T-cell (primary cell): ENCODE data around the gene CAMK2A. TPM values are rescaled to one million over a fixed set of nuclear protein-coding genes. Genes with fewer than 3 reads are reported as not detected.

Experiments
- ATAC-seq, 4 experiments: fragments of 200-7000 bp in 3 of 4; fragments of 150-1000 bp in 1 of 4; cut with Tn5 transposase; replicated peaks in 1 of 4; 1 replicate in 3 of 4; 2 replicates in 1 of 4; pipeline ENCODE4 v1.10.0; 2021; ENCODE audit warnings: moderate library complexity in 3 of 4, mild to moderate bottlenecking in 2 of 4, moderate number of reproducible peaks in 1 of 4
- CTCF ChIA-PET, 2 donors: fragments of 300-600 bp; sonication (Branson Sonifier 250); formaldehyde crosslinking; loops; one replicate each; lab custom pipeline; 2022; ENCODE audit warnings: antibody characterized with exemption in 2 of 2; lab: Charles Lee
- POLR2A ChIA-PET, 2 donors: fragments of 300-600 bp; sonication (Branson Sonifier 250); formaldehyde crosslinking; loops; one replicate each; lab custom pipeline; 2022; ENCODE audit warnings: antibody characterized with exemption in 2 of 2; lab: Charles Lee
- DNase-seq, 35 experiments: peaks; one replicate each; pipeline versions ENCODE4 v3.0.0 to v3.0.0-alpha.2; 2013 to 2023
- H3K27ac ChIP-seq: one replicate; pipeline ENCODE4 v1.5.1; 2013; ENCODE audit warnings: low read length
- H3K27me3 ChIP-seq, 2 experiments: replicated peaks in 1 of 2; 1 replicate in 1 of 2; 2 replicates in 1 of 2; pipeline versions ENCODE4 v1.6.1 to v1.7.0; 2013; ENCODE audit warnings: low read length in 1 of 2, mixed read lengths in 1 of 2; ENCODE audit not compliant: control insufficient read depth in 2 of 2, insufficient read depth in 2 of 2; ENCODE audit errors: extremely low read depth in 1 of 2
- H3K36me3 ChIP-seq, 2 donors: 1 replicate in 1 of 2; 2 replicates in 1 of 2; pipeline versions ENCODE4 v1.6.1 to v1.7.0; 2013; ENCODE audit warnings: low read length in 1 of 2; ENCODE audit not compliant: control insufficient read depth in 2 of 2, insufficient read depth in 1 of 2; ENCODE audit errors: extremely low read depth in 1 of 2
- H3K4me1 ChIP-seq, 2 experiments: 1 replicate in 1 of 2; 2 replicates in 1 of 2; pipeline versions ENCODE4 v1.6.1 to v1.7.0; 2013; ENCODE audit warnings: low read length in 2 of 2, mixed read lengths in 1 of 2; ENCODE audit not compliant: insufficient read depth in 2 of 2, control insufficient read depth in 1 of 2; ENCODE audit errors: extremely low read depth in 1 of 2
- H3K4me3 ChIP-seq, 2 donors: 1 replicate in 1 of 2; 2 replicates in 1 of 2; pipeline versions ENCODE4 v1.5.1 to v1.7.0; 2013; ENCODE audit warnings: mild to moderate bottlenecking in 2 of 2, low read length in 1 of 2, moderate library complexity in 1 of 2; ENCODE audit not compliant: control insufficient read depth in 1 of 2; ENCODE audit errors: extremely low read depth in 1 of 2
- H3K9me3 ChIP-seq: 2 replicates; pipeline ENCODE4 v1.7.0; 2013
- H3K27ac Mint-ChIP-seq, 2 donors: one replicate each; pipeline ENCODE4 v1.8.0; 2020 to 2021; ENCODE audit warnings: mild to moderate bottlenecking in 2 of 2, mixed read lengths in 2 of 2
- H3K27me3 Mint-ChIP-seq, 2 donors: one replicate each; pipeline ENCODE4 v1.8.0; 2021 to 2022; ENCODE audit warnings: mixed read lengths in 2 of 2
- H3K36me3 Mint-ChIP-seq: one replicate; pipeline ENCODE4 v1.8.0; 2021; ENCODE audit warnings: mixed read lengths
- H3K4me1 Mint-ChIP-seq, 3 donors: one replicate each; pipeline ENCODE4 v1.8.0; 2020 to 2022; ENCODE audit warnings: mixed read lengths in 3 of 3, mild to moderate bottlenecking in 1 of 3
- H3K4me3 Mint-ChIP-seq, 3 donors: one replicate each; pipeline ENCODE4 v1.8.0; 2020 to 2022; ENCODE audit warnings: mild to moderate bottlenecking in 3 of 3, mixed read lengths in 3 of 3, moderate library complexity in 3 of 3
- H3K9me3 Mint-ChIP-seq, 3 donors: one replicate each; pipeline ENCODE4 v1.8.0; 2020 to 2022; ENCODE audit warnings: mixed read lengths in 3 of 3
- WGBS: methylation state at CpG from one replicate; pipeline ENCODE4 v1.1.5; 2013; ENCODE audit warnings: missing lambda C conversion rate; ENCODE audit not compliant: insufficient coverage; 5-methylcytosine and 5-hydroxymethylcytosine counted together
- total RNA-seq, 35 experiments: library from RNA in 6 of 35; stranded (reverse) in 6 of 35; fragments of 120-200 nt in 1 of 35; gene quantifications; one replicate each; pipeline versions ENCODE4 v1.2.1 to v1.2.4 and lab custom pipeline; 2013 to 2026

The CAMK2A gene
- total RNA-seq, 5 donors from 2014 or later (not counting 1 experiment from before 2014, with no cell fraction given), result not detected

- POLR2A ChIA-PET, result no interaction called here
- no peak overlapping the region for H3K27ac ChIP-seq
- WGBS, result 57% methylated on average over 5 of the region's 7 CpGs
- CTCF ChIA-PET, result no interaction called here
- H3K36me3 ChIP-seq, result no peaks in the 10 kb centered on the region
- H3K4me3 ChIP-seq, result no peak overlapping the region
- no peaks in the 10 kb centered on the region for H3K9me3 Mint-ChIP-seq
- no peak overlapping the region for H3K4me3 Mint-ChIP-seq
- no peak overlapping the region for H3K27ac Mint-ChIP-seq
- no peak for ATAC-seq
- H3K4me1 Mint-ChIP-seq, result no peaks in the 10 kb centered on the region
- H3K9me3 ChIP-seq, result no peaks in the 10 kb centered on the region
- H3K27me3 ChIP-seq, result peaks cover 0 to 11% of the 10 kb centered on the region in 2 experiments
- no peaks in the 10 kb centered on the region for H3K4me1 ChIP-seq
- no peaks in the 10 kb centered on the region for H3K36me3 Mint-ChIP-seq
- DNase-seq, result no peak
- H3K27me3 Mint-ChIP-seq, result peaks cover 3 to 4% of the 10 kb centered on the region in 2 donors
Observed at GRCh38 chr5:150311015-150311692, 21.6 kb upstream of the CAMK2A start.

- no peaks in the 10 kb centered on the region for H3K9me3 Mint-ChIP-seq
- no CpG with 5 or more reads among the region's 5 CpGs for WGBS
- no peaks in the 10 kb centered on the region for H3K4me1 ChIP-seq
- H3K36me3 Mint-ChIP-seq, result no peaks in the 10 kb centered on the region
- peaks cover 3 to 4% of the 10 kb centered on the region in 2 donors for H3K27me3 Mint-ChIP-seq
- POLR2A ChIA-PET, result no interaction called here
- ATAC-seq, result no peak
- H3K4me1 Mint-ChIP-seq, result peaks cover 0 to 6% (median 2%) of the 10 kb centered on the region in 3 donors
- no peak overlapping the region for H3K4me3 ChIP-seq
- H3K27me3 ChIP-seq, result peaks cover 0 to 11% of the 10 kb centered on the region in 2 experiments
- no peak overlapping the region for H3K27ac Mint-ChIP-seq
- CTCF ChIA-PET, result interaction anchor here in 1 of 2 donors (0.5 kb wide), 1 partner anchor 866 kb away, joined by 4 read pairs; no protein-coding TSS in a partner anchor
- no peak overlapping the region for H3K27ac ChIP-seq
- H3K36me3 ChIP-seq, result no peaks in the 10 kb centered on the region
- H3K9me3 ChIP-seq, result no peaks in the 10 kb centered on the region
- no peak for DNase-seq
- no peak overlapping the region for H3K4me3 Mint-ChIP-seq
Observed at GRCh38 chr5:150310246-150310645, 20.7 kb upstream of the CAMK2A start.

- no peak overlapping the region for H3K27ac Mint-ChIP-seq
- no peak overlapping the region for H3K4me3 ChIP-seq
- no peaks in the 10 kb centered on the region for H3K4me1 ChIP-seq
- peaks cover 0 to 11% of the 10 kb centered on the region in 2 experiments for H3K27me3 ChIP-seq
- H3K4me1 Mint-ChIP-seq, result peaks cover 0 to 6% (median 2%) of the 10 kb centered on the region in 3 donors
- peaks cover 3 to 4% of the 10 kb centered on the region in 2 donors for H3K27me3 Mint-ChIP-seq
- ATAC-seq (no peak), DNase-seq (no peak)
- WGBS, result no CpG with 5 or more reads among the region's 1 CpG
- H3K27ac ChIP-seq, result no peak overlapping the region
- no peaks in the 10 kb centered on the region for H3K36me3 ChIP-seq
- H3K9me3 ChIP-seq, result no peaks in the 10 kb centered on the region
- CTCF ChIA-PET, result interaction anchor here in 1 of 2 donors (0.5 kb wide), 1 partner anchor 866 kb away, joined by 4 read pairs; no protein-coding TSS in a partner anchor
- H3K4me3 Mint-ChIP-seq, result no peak overlapping the region
- POLR2A ChIA-PET, result no interaction called here
- no peaks in the 10 kb centered on the region for H3K9me3 Mint-ChIP-seq
- H3K36me3 Mint-ChIP-seq, result no peaks in the 10 kb centered on the region
Observed at GRCh38 chr5:150309886-150310239, 20.3 kb upstream of the CAMK2A start.

DNA sequence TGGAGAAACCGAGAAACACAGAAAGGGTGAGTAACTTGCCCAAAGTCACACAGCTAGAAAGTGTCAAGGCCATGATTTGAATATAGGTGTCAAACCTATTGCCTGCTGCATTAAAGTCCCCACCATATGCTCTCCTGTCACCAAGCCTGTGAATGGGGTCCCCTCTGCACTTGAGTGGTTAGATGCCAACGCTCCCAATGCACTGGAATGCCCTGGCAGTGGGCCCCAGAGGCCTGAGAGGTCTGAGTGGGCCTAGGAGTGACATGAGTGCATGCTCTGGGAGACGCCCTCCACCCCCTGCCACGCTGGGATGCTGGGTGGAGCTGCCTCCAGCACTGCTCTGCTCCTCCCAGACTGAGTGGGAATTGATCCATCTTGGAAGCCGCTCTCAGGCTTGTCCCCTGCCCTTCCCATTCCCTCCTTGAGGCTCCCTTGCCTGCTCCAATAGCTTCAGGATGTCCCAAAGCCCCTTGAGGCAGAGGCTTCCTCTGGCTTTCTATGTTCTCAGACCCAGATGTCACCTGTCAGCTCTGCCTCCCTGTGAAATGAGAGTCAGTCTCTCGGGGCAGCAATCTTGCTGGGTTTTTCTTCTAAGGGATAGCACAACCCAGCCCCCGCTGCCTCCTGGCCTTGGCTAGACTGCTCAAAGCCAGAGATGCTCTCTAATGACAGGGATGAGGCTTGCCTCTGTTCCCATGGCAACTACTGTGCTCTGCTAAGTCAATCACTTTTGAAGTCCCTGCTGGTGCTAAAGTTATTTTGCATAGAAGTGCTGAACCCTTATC is 19.7 kb upstream of the CAMK2A start:
- Mint-ChIP-seq H3K4me3 (no peak overlapping the region), H3K9me3 (no peaks in the 10 kb centered on the region), H3K27ac (no peak overlapping the region), H3K27me3 (peaks cover 4% of the 10 kb centered on the region in 2 donors), H3K4me1 (peaks cover 0 to 6% (median 2%) of the 10 kb centered on the region in 3 donors), H3K36me3 (no peaks in the 10 kb centered on the region)
- no peak for DNase-seq
- H3K27ac ChIP-seq, result no peak overlapping the region
- WGBS, result 56% methylated on average over 6 of the region's 7 CpGs
- ATAC-seq, result no peak
- H3K9me3 ChIP-seq, result no peaks in the 10 kb centered on the region
- CTCF ChIA-PET, result interaction anchor here in 1 of 2 donors (0.5 kb wide), 1 partner anchor 867 kb away, joined by 4 read pairs; no protein-coding TSS in a partner anchor
- no peak overlapping the region for H3K4me3 ChIP-seq
- H3K27me3 ChIP-seq, result peaks cover 4 to 15% of the 10 kb centered on the region in 2 experiments
- no peaks in the 10 kb centered on the region for H3K4me1 ChIP-seq
- POLR2A ChIA-PET, result no interaction called here
- no peaks in the 10 kb centered on the region for H3K36me3 ChIP-seq

DNA sequence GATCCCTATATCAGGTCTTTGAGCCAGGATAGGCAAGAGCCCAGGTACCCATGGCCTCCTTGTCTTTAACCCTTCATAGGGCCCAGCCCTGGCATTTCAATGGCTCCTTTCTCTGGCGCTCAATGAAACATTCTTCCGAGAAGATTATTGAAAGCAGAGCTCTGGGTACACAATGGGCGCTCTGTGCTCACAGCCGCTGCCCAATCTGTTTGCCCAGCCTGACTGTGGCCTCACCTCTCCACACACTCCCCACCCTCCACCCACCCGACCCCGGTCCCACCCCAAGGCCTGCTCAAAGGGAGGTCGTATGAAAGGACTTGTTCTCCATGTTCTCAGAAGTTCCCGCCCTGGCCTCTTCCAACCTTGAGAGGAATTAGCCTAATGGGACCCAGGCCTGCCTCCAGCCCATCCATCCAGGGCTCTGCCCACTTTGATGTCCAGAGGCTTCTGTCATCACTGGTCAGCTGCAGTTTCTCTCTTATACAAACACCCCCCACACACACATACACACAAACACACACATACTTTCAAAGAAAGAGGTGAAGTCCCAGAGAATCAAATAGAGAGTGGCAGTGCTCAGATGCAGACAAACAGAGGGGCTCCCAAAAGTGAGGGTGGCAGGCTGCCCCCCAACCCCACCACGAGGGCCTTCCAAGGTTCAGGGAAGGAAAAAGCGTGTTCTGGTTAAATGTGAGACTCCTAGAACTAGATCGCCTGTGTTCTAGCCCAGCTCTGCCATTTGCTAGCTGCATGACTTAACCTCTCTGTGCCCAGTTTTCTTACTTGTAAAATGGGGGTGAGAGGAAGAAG is 18.2 kb upstream of the CAMK2A start:
- Histone ChIP-seq H3K9me3 (no peaks in the 10 kb centered on the region), H3K27me3 (peaks cover 4 to 26% of the 10 kb centered on the region in 2 experiments), H3K36me3 (no peaks in the 10 kb centered on the region), H3K27ac (no peak overlapping the region), H3K4me3 (no peak overlapping the region), H3K4me1 (no peaks in the 10 kb centered on the region)
- DNase-seq, result no peak
- H3K27ac Mint-ChIP-seq, result no peak overlapping the region
- CTCF ChIA-PET, result interaction anchor here in 1 of 2 donors (0.8 kb wide), 1 partner anchor 8 kb away, joined by 4 read pairs; no protein-coding TSS in a partner anchor
- no peak for ATAC-seq
- H3K36me3 Mint-ChIP-seq, result no peaks in the 10 kb centered on the region
- H3K27me3 Mint-ChIP-seq, result peaks cover 14 to 17% of the 10 kb centered on the region in 2 donors
- H3K4me1 Mint-ChIP-seq, result peaks cover 0 to 6% (median 2%) of the 10 kb centered on the region in 3 donors
- no peaks in the 10 kb centered on the region for H3K9me3 Mint-ChIP-seq
- POLR2A ChIA-PET, result no interaction called here
- WGBS, result 79% methylated on average over 9 of the region's 11 CpGs
- no peak overlapping the region for H3K4me3 Mint-ChIP-seq

DNA sequence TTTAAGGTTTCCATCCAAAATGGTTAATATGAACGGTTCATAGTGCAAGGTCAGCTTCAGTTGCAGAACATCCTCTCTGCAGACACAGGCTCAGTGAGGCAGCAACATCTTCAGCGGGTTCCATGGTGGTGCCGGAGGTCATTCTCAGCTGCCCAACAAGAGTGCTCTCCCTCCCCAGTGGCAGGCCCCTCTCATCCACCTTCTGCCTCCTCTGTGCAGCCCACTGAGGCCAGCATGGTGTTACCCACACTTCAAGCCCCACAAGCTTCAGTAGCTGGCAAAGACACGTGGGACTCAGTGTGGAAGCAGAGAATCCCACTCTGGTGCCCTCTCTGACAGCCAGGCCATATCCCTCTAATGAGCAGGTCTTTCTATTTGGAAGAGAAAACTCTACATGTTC is 17.2 kb upstream of the CAMK2A start:
- Mint-ChIP-seq H3K4me3 (no peak overlapping the region), H3K4me1 (peaks cover under 1 to 6% (median 2%) of the 10 kb centered on the region in 3 donors), H3K36me3 (no peaks in the 10 kb centered on the region), H3K27ac (no peak overlapping the region), H3K9me3 (no peaks in the 10 kb centered on the region), H3K27me3 (peaks cover 14 to 19% of the 10 kb centered on the region in 2 donors)
- Histone ChIP-seq H3K27ac (no peak overlapping the region), H3K4me3 (no peak overlapping the region), H3K9me3 (no peaks in the 10 kb centered on the region), H3K36me3 (no peaks in the 10 kb centered on the region), H3K27me3 (peaks cover 9 to 34% of the 10 kb centered on the region in 2 experiments), H3K4me1 (peaks cover 0 to 7% of the 10 kb centered on the region in 2 experiments)
- ChIA-PET POLR2A (no interaction called here), CTCF (no interaction called here)
- 90% methylated on average over 4 of the region's 4 CpGs for WGBS
- ATAC-seq (no peak), DNase-seq (no peak)
